Gastroesophageal sphincter (tissue), 3 donors: ENCODE data around the gene BTBD16.

ENCODE experiments used
- CTCF ChIP-seq, 4 experiments: fragments of 200-600 bp in 2 of 4; fragments of 450-650 bp in 2 of 4; sonication (generic) in 1 of 4; IDR thresholded peaks; one replicate each; pipeline ENCODE4 v1.5.1; 2017 to 2019; ENCODE audit warnings: antibody characterized with exemption in 4 of 4, mild to moderate bottlenecking in 2 of 4, moderate library complexity in 2 of 4
- EP300 ChIP-seq: sonication (generic); formaldehyde crosslinking; IDR thresholded peaks from one replicate; pipeline ENCODE4 v1.6.1; 2017; ENCODE audit warnings: antibody characterized with exemption, mild to moderate bottlenecking
- POLR2A ChIP-seq, 2 donors: fragments of 450-650 bp; IDR thresholded peaks; one replicate each; pipeline ENCODE4 v1.6.1; 2017; ENCODE audit warnings: antibody characterized with exemption in 2 of 2, mild to moderate bottlenecking in 2 of 2, moderate library complexity in 1 of 2

- TF ChIP-seq CTCF (IDR thresholded peaks at IDR 0.05) (no peak), POLR2A (IDR thresholded peaks at IDR 0.05) (no peak), EP300 (no peak)
Measured at GRCh38 chr10:122294511-122295450, 23.7 kb downstream of the BTBD16 start.
